Measurements from ENCODE around the gene TFPI2.
A peak's percentile ranks its signal among the peaks of the same experiment; 100 is the strongest.

The TFPI2 gene

DNA sequence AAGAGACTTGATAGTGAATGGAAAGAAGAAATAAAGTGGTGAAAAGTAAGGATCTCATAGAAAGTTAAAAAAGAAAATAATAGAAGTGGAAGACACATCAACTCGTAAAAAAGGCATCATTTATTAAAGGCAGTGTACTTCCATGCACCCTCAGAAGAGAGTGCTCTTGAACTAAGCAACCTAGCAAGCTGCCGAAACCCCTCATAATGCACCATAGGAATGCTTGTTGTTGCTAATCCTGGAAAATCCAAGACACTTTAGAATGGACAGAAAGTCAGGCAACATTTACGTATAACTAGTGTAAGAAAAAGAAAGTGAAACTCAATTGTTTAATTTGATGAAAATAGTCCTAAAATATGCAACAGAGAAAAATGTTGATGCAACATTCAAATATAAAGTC is 12.8 kb downstream of the TFPI2 start:
- Histone ChIP-seq H3K27ac (ENCODE audit: low read length) (no peak overlapping the region), H4K20me1 (ENCODE audit: insufficient read depth, low read length) (no peaks in the 10 kb centered on the region), H3K4me3 (ENCODE audit: low read length) (peak overlapping the region; percentile 40), H3K27me3 (ENCODE audit: low read depth, low read length) (no peaks in the 10 kb centered on the region), H3K4me1 (ENCODE audit: low read length) (peaks cover 2% of the 10 kb centered on the region; the same call in 1 of the 2 replicates), H3K36me3 (replicated peaks; ENCODE audit: low read depth, low read length) (no peaks in the 10 kb centered on the region), H3K9me3 (ENCODE audit: insufficient read depth, low read length) (no peaks in the 10 kb centered on the region), H3K9ac (ENCODE audit: low read length) (no peak overlapping the region), H3K79me2 (ENCODE audit: low read length) (no peaks in the 10 kb centered on the region), H2AFZ (ENCODE audit: low read depth, low read length) (peak overlapping the region; percentile 72), H3K4me2 (ENCODE audit: low read length) (peak overlapping the region; percentile 55)
- peak; percentile 45 for TF ChIP-seq CTCF (IDR thresholded peaks at IDR 0.05; ENCODE audit: low read depth, low read length)
- no peak for TF ChIP-seq EZH2phosphoT487 (IDR thresholded peaks at IDR 0.05; ENCODE audit: low read depth)

- H4K20me1 ChIP-seq (ENCODE audit: insufficient read depth, low read length) = no peaks in the 10 kb centered on the region
- no peaks in the 10 kb centered on the region for H3K79me2 ChIP-seq (ENCODE audit: low read length)
- H3K27ac ChIP-seq (ENCODE audit: low read length) = no peak overlapping the region
Observed at GRCh38 chr7:93873998-93874574, 16.5 kb downstream of the TFPI2 start.

GRCh38 chr7:93866886-93867285 is 23.7 kb downstream of the TFPI2 start:
- Histone ChIP-seq H3K36me3 (replicated peaks; ENCODE audit: low read depth, low read length) (no peaks in the 10 kb centered on the region), H4K20me1 (ENCODE audit: insufficient read depth, low read length) (no peaks in the 10 kb centered on the region), H3K79me2 (ENCODE audit: low read length) (no peaks in the 10 kb centered on the region), H3K9me3 (ENCODE audit: insufficient read depth, low read length) (no peaks in the 10 kb centered on the region), H3K9ac (ENCODE audit: low read length) (no peak overlapping the region), H3K27me3 (ENCODE audit: low read depth, low read length) (no peaks in the 10 kb centered on the region), H3K27ac (ENCODE audit: low read length) (no peak overlapping the region), H3K4me3 (ENCODE audit: low read length) (no peak overlapping the region), H3K4me2 (ENCODE audit: low read length) (no peak overlapping the region), H3K4me1 (ENCODE audit: low read length) (no peaks in the 10 kb centered on the region), H2AFZ (ENCODE audit: low read depth, low read length) (no peak overlapping the region)
- TF ChIP-seq CTCF (IDR thresholded peaks at IDR 0.05; ENCODE audit: low read depth, low read length) (no peak), EZH2phosphoT487 (IDR thresholded peaks at IDR 0.05; ENCODE audit: low read depth) (no peak)

More at GRCh38 chr7:93873998-93874574, 16.5 kb downstream of the TFPI2 start:
- no peaks in the 10 kb centered on the region for H3K9me3 ChIP-seq (ENCODE audit: insufficient read depth, low read length)
- TF ChIP-seq EZH2phosphoT487 (IDR thresholded peaks at IDR 0.05; ENCODE audit: low read depth) = no peak
- no peak for TF ChIP-seq CTCF (IDR thresholded peaks at IDR 0.05; ENCODE audit: low read depth, low read length)
- peaks cover 2% of the 10 kb centered on the region; the same call in 1 of the 2 replicates for H3K4me1 ChIP-seq (ENCODE audit: low read length)
- H3K4me3 ChIP-seq (ENCODE audit: low read length) = no peak overlapping the region
- H3K36me3 ChIP-seq (replicated peaks; ENCODE audit: low read depth, low read length) = no peaks in the 10 kb centered on the region
- no peak overlapping the region for H3K4me2 ChIP-seq (ENCODE audit: low read length)
- no peaks in the 10 kb centered on the region for H3K27me3 ChIP-seq (ENCODE audit: low read depth, low read length)
- no peak overlapping the region for H2AFZ ChIP-seq (ENCODE audit: low read depth, low read length)
- no peak overlapping the region for H3K9ac ChIP-seq (ENCODE audit: low read length)

GRCh38 chr7:93862651-93863050 is 27.9 kb downstream of the TFPI2 start:
- Histone ChIP-seq H2AFZ (ENCODE audit: low read depth, low read length) (no peak overlapping the region), H3K79me2 (ENCODE audit: low read length) (no peaks in the 10 kb centered on the region), H3K27me3 (ENCODE audit: low read depth, low read length) (no peaks in the 10 kb centered on the region), H3K36me3 (replicated peaks; ENCODE audit: low read depth, low read length) (no peaks in the 10 kb centered on the region), H3K4me2 (ENCODE audit: low read length) (no peak overlapping the region), H3K27ac (ENCODE audit: low read length) (no peak overlapping the region), H3K9me3 (ENCODE audit: insufficient read depth, low read length) (no peaks in the 10 kb centered on the region), H3K9ac (ENCODE audit: low read length) (no peak overlapping the region), H3K4me3 (ENCODE audit: low read length) (no peak overlapping the region), H4K20me1 (ENCODE audit: insufficient read depth, low read length) (no peaks in the 10 kb centered on the region), H3K4me1 (ENCODE audit: low read length) (no peaks in the 10 kb centered on the region)
- TF ChIP-seq EZH2phosphoT487 (IDR thresholded peaks at IDR 0.05; ENCODE audit: low read depth) (no peak), CTCF (IDR thresholded peaks at IDR 0.05; ENCODE audit: low read depth, low read length) (no peak)

All from OCI-LY3 (cell line).